ENCODE results near the gene SPATA7. TPM values are rescaled to one million over a fixed set of nuclear protein-coding genes. Genes with fewer than 3 reads are reported as not detected.

SPATA7 gene
- total and polyA plus RNA-seq, 9 of the 15 experiments (the other 6 are each of a cell fraction or from before 2014, with no cell fraction given), result 0.80 to 3.3 (median 2.5) TPM

GRCh38 chr14:88392609-88393008 lies 7.2 kb downstream of the SPATA7 start:
- no peak for ATAC-seq
- no peak overlapping the region for H3K9ac ChIP-seq (ENCODE audit: insufficient read depth in 1 of 2, low read depth in 2 of 2, low read length in 2 of 2)
- H3K36me3 ChIP-seq (ENCODE audit: control insufficient read depth, insufficient read depth, low read length), result no peaks in the 10 kb centered on the region
- no TSS peak for BruUV-seq (replicated peaks)
- TF ChIP-seq CGGBP1 (CRISPR knock-in tag; IDR thresholded peaks at IDR 0.05) (no peak), L3MBTL2 (IDR thresholded peaks at IDR 0.05) (no peak), SMAD1 (IDR thresholded peaks at IDR 0.05; ENCODE audit: low read depth, low read length, partially characterized antibody) (no peak), ZNF740 (CRISPR knock-in tag; IDR thresholded peaks at IDR 0.05) (no peak), ZNF740 (tag; IDR thresholded peaks at IDR 0.05) (no peak), CLOCK (CRISPR knock-in tag; IDR thresholded peaks at IDR 0.05; ENCODE audit: borderline replicate concordance) (no peak)
- H3K4me1 ChIP-seq (replicated peaks in 1 of 2; ENCODE audit: control insufficient read depth in 2 of 2, insufficient read depth in 2 of 2, low read length in 2 of 2), result no peaks in the 10 kb centered on the region
- no peak overlapping the region for H3K4me3 ChIP-seq
- no peak overlapping the region for H3K4me2 ChIP-seq (ENCODE audit: insufficient read depth, low read length)
- ChIA-PET POLR2A (interaction anchor here (1.7 kb wide), 1 partner anchor 14 kb away, joined by 4 read pairs; no protein-coding TSS in a partner anchor), CTCF (ENCODE audit: low intra/inter-chr PET ratio) (no interaction called here)
- H2AFZ ChIP-seq (ENCODE audit: low read depth, low read length), result no peak overlapping the region
- WGBS (ENCODE audit: insufficient coverage, low coverage, missing lambda C conversion rate), result 50% methylated on average over 2 of the region's 2 CpGs
- no peaks in the 10 kb centered on the region for H3K9me3 ChIP-seq (replicated peaks; ENCODE audit: control insufficient read depth, insufficient read depth, low read depth, low read length)
- no peak for FAIRE-seq
- no peaks in the 10 kb centered on the region for H3K9me1 ChIP-seq (ENCODE audit: control insufficient read depth, insufficient read depth, low read length)
- H4K20me1 ChIP-seq (replicated peaks; ENCODE audit: control insufficient read depth, insufficient read depth, low read length), result no peaks in the 10 kb centered on the region
- intact Hi-C loops (cut with micrococcal nuclease), result no loop called here
- H3K79me2 ChIP-seq (ENCODE audit: control insufficient read depth, insufficient read depth, low read length), result no peaks in the 10 kb centered on the region
- no peaks in the 10 kb centered on the region for H3K27me3 ChIP-seq (ENCODE audit: control insufficient read depth in 2 of 2, insufficient read depth in 2 of 2, low read length in 2 of 2)
- in situ Hi-C loops (cut with MboI), result no loop called here
- H3K27ac ChIP-seq (ENCODE audit: extremely low read depth, low read depth, low read length), result no peak overlapping the region
- DNase-seq (ENCODE audit: extremely low read depth in 1 of 4, low spot score in 3 of 4), result no peak
